A549 (cell line): ENCODE measurements around the gene SIPA1L2.

Experiments used
- CTCF ChIP-seq: fragments of >200 bp; sonication (Bioruptor Twin); formaldehyde crosslinking; IDR thresholded peaks from 3 replicates; pipeline ENCODE4 v1.5.1; 2016
- POLR2A ChIP-seq: IDR thresholded peaks from 2 replicates; pipeline ENCODE4 v1.6.1; 2012; ENCODE audit warnings: mild to moderate bottlenecking, low read length

GRCh38 chr1:232667094-232667777, 37.3 kb upstream of the SIPA1L2 start:
- TF ChIP-seq POLR2A (no peak), CTCF (no peak)
